Measurements from ENCODE around the gene GREM2.

DNA sequence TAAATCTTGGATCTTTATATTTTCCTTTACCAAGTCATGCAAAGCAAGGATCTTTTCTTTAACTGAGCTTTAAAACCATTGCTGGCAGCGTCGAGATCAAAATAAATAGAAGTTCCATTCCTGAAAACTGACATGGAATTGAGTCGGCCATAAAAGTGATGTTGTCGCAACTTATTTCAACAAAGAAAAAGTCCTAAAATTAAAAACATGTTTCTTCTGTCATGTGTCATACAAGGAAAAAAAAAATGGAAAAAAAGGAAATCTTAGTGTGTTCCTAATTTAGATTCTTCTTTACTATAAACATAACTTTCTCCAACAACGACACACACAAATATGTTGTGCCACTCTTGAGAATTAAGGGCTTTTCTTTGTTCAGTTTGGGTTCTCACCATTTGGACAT lies 34.9 kb downstream of the GREM2 start:
- TF ChIP-seq, protein P1, sequence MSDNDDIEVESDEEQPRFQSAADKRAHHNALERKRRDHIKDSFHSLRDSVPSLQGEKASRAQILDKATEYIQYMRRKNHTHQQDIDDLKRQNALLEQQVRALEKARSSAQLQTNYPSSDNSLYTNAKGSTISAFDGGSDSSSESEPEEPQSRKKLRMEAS (IDR thresholded peaks at IDR 0.05), result no peak
- TF ChIP-seq RAD21 (IDR thresholded peaks at IDR 0.05; ENCODE audit: low read depth) (no peak), ZBTB7A (IDR thresholded peaks at IDR 0.05; ENCODE audit: low read depth) (no peak), TAF1 (IDR thresholded peaks at IDR 0.05; ENCODE audit: low read depth) (no peak), EGR1 (IDR thresholded peaks at IDR 0.05) (no peak), NFIC (IDR thresholded peaks at IDR 0.05) (no peak), TCF12 (IDR thresholded peaks at IDR 0.05; ENCODE audit: low read depth) (no peak), TEAD4 (IDR thresholded peaks at IDR 0.05) (no peak), CEBPB (IDR thresholded peaks at IDR 0.05) (no peak), EP300 (IDR thresholded peaks at IDR 0.05; ENCODE audit: borderline replicate concordance) (no peak), FOXM1 (IDR thresholded peaks at IDR 0.05; ENCODE audit: borderline replicate concordance, low read depth) (no peak)
- TF ChIP-seq, protein P2, sequence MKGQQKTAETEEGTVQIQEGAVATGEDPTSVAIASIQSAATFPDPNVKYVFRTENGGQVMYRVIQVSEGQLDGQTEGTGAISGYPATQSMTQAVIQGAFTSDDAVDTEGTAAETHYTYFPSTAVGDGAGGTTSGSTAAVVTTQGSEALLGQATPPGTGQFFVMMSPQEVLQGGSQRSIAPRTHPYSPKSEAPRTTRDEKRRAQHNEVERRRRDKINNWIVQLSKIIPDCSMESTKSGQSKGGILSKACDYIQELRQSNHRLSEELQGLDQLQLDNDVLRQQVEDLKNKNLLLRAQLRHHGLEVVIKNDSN (IDR thresholded peaks at IDR 0.05), result no peak
